B cell (primary cell): ENCODE measurements around the gene CFAP70.

ENCODE experiments used
- EZH2 ChIP-seq: IDR thresholded peaks from 2 replicates; pipeline ENCODE4 v1.6.1; 2012; ENCODE audit warnings: borderline replicate concordance, low read depth, mild to moderate bottlenecking, moderate library complexity, low read length; ENCODE audit not compliant: insufficient read depth, poor library complexity, severe bottlenecking
- TF ChIP-seq, protein P1 (sequence below): fragments of 200-600 bp; IDR thresholded peaks from one replicate; pipeline ENCODE4 v1.8.0; 2022; ENCODE audit warnings: antibody characterized with exemption, mild to moderate bottlenecking

GRCh38 chr10:73405556-73405955 is 46.9 kb upstream of the CFAP70 start:
- TF ChIP-seq, protein P1, sequence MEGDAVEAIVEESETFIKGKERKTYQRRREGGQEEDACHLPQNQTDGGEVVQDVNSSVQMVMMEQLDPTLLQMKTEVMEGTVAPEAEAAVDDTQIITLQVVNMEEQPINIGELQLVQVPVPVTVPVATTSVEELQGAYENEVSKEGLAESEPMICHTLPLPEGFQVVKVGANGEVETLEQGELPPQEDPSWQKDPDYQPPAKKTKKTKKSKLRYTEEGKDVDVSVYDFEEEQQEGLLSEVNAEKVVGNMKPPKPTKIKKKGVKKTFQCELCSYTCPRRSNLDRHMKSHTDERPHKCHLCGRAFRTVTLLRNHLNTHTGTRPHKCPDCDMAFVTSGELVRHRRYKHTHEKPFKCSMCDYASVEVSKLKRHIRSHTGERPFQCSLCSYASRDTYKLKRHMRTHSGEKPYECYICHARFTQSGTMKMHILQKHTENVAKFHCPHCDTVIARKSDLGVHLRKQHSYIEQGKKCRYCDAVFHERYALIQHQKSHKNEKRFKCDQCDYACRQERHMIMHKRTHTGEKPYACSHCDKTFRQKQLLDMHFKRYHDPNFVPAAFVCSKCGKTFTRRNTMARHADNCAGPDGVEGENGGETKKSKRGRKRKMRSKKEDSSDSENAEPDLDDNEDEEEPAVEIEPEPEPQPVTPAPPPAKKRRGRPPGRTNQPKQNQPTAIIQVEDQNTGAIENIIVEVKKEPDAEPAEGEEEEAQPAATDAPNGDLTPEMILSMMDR = no peak
- no peak for TF ChIP-seq EZH2
